Testis (tissue), 2 donors: ENCODE data around the gene ARRDC3.

Experiments
- POLR2A ChIP-seq: fragments of 450-650 bp; IDR thresholded peaks from one replicate; pipeline ENCODE4 v1.6.1; 2017; ENCODE audit warnings: antibody characterized with exemption, mild to moderate bottlenecking, moderate library complexity
- TF ChIP-seq, protein P1 (sequence below), 3 experiments: fragments of 450-650 bp in 2 of 3; fragments of 200-600 bp in 1 of 3; sonication (generic) in 1 of 3; IDR thresholded peaks; one replicate each; pipeline ENCODE4 v1.5.1; 2016 to 2019; ENCODE audit warnings: antibody characterized with exemption in 3 of 3, mild to moderate bottlenecking in 2 of 3, moderate library complexity in 1 of 3

DNA sequence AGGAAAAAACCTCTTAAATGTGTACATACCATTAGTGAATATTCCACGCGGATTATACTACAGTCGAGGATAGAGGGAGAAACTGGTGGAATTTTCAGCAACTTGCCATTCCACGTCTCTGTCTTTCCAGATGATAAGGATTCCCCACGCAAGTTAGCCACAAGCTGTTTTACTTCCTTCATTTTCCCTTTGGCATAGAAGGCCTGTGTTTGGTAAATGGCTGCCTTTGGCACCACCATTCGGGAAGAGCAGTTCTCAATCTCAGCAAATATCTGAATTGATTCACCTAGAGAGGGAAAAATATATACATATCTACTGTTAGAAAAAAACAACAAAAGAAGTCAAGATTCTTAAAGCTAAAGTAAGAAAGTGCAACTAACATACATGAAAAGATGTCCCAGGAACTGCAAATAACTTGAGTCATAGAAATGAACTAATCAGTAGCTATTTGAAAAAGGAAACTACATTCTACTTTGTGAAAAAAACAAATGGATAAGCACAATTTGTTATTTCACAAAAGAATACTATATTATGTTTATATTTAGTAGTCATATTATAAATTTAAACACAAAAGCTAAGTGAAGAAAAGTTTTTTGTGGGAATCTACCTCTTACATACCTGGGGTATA, 8.1 kb downstream of the ARRDC3 start:
- TF ChIP-seq, protein P1, sequence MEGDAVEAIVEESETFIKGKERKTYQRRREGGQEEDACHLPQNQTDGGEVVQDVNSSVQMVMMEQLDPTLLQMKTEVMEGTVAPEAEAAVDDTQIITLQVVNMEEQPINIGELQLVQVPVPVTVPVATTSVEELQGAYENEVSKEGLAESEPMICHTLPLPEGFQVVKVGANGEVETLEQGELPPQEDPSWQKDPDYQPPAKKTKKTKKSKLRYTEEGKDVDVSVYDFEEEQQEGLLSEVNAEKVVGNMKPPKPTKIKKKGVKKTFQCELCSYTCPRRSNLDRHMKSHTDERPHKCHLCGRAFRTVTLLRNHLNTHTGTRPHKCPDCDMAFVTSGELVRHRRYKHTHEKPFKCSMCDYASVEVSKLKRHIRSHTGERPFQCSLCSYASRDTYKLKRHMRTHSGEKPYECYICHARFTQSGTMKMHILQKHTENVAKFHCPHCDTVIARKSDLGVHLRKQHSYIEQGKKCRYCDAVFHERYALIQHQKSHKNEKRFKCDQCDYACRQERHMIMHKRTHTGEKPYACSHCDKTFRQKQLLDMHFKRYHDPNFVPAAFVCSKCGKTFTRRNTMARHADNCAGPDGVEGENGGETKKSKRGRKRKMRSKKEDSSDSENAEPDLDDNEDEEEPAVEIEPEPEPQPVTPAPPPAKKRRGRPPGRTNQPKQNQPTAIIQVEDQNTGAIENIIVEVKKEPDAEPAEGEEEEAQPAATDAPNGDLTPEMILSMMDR (IDR thresholded peaks at IDR 0.05): no peak
- no peak for TF ChIP-seq POLR2A
